NB4 (cell line): Measurements from ENCODE around the gene ERICH2.

Experiments used
- POLR2A ChIP-seq: IDR thresholded peaks from 2 replicates; pipeline ENCODE4 v1.6.1; 2011; ENCODE audit warnings: mild to moderate bottlenecking; ENCODE audit not compliant: insufficient read length; ENCODE audit errors: extremely low read depth
- TF ChIP-seq, protein P1 (sequence below): IDR thresholded peaks from one replicate; pipeline ENCODE4 v1.5.1; 2012; ENCODE audit warnings: low read depth, low read length

DNA sequence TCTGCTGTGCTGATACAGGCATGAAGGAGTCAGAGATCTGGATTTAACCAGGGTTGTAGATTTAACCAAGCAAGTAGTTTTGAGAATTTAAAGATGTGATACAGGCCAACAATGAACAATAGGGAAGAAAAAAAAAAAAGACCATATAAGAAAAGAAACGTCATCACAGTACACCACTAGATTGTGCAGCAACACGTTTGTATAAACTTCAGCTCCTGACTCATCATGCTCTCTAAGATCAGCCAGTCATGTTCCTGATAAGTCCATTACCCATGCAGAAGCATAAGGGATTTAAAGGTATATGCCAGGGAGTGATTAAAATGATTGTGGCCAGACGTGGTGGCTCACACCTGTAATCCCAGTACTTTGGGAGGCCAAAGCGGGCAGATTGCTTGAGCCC lies 22.3 kb upstream of the ERICH2 start:
- TF ChIP-seq POLR2A = no peak
- TF ChIP-seq, protein P1, sequence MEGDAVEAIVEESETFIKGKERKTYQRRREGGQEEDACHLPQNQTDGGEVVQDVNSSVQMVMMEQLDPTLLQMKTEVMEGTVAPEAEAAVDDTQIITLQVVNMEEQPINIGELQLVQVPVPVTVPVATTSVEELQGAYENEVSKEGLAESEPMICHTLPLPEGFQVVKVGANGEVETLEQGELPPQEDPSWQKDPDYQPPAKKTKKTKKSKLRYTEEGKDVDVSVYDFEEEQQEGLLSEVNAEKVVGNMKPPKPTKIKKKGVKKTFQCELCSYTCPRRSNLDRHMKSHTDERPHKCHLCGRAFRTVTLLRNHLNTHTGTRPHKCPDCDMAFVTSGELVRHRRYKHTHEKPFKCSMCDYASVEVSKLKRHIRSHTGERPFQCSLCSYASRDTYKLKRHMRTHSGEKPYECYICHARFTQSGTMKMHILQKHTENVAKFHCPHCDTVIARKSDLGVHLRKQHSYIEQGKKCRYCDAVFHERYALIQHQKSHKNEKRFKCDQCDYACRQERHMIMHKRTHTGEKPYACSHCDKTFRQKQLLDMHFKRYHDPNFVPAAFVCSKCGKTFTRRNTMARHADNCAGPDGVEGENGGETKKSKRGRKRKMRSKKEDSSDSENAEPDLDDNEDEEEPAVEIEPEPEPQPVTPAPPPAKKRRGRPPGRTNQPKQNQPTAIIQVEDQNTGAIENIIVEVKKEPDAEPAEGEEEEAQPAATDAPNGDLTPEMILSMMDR = no peak
